Fibroblast of the conjunctiva (primary cell): Measurements from ENCODE around the gene ZP2.
"Not testable (repeated sequence)": the region's sequence is repeated elsewhere in the genome, so short reads cannot be mapped to it uniquely, and the experiment has no call there.

ENCODE experiments used
- DNase-seq: peaks from one replicate; pipeline ENCODE4 v3.0.0-alpha.2; 2010; ENCODE audit warnings: low read depth

Gene ZP2

GRCh38 chr16:21214086-21214485 lies 2.7 kb upstream of the ZP2 start:
- DNase-seq: no peak

GRCh38 chr16:21208446-21209230 lies 2.7 kb downstream of the ZP2 start:
- DNase-seq: no peak

- no peak for DNase-seq
These were observed 4.8 kb downstream of the ZP2 start for GRCh38 chr16:21206550-21206949.

GRCh38 chr16:21205303-21205702 lies 6.1 kb downstream of the ZP2 start:
- no peak for DNase-seq

- no peak for DNase-seq
These were observed 8.1 kb downstream of the ZP2 start for GRCh38 chr16:21203155-21203797.

GRCh38 chr16:21199607-21200218 lies 11.7 kb downstream of the ZP2 start:
- no peak for DNase-seq

GRCh38 chr16:21197621-21198020 lies 13.8 kb downstream of the ZP2 start:
- no peak for DNase-seq

- DNase-seq: no peak
These were observed 14.3 kb downstream of the ZP2 start for GRCh38 chr16:21197112-21197511.

- DNase-seq: not testable (repeated sequence)
These were observed 16.0 kb downstream of the ZP2 start for GRCh38 chr16:21195330-21195729.

GRCh38 chr16:21194771-21195301 lies 16.5 kb downstream of the ZP2 start:
- no peak for DNase-seq

GRCh38 chr16:21192991-21193390 lies 18.4 kb downstream of the ZP2 start:
- DNase-seq: no peak

- peak; percentile 52 for DNase-seq
These were observed 20.8 kb downstream of the ZP2 start for GRCh38 chr16:21190599-21190998.

GRCh38 chr16:21190013-21190412 lies 21.4 kb downstream of the ZP2 start:
- DNase-seq: no peak

GRCh38 chr16:21189311-21189710 lies 22.1 kb downstream of the ZP2 start:
- DNase-seq: no peak

GRCh38 chr16:21186326-21186691 lies 25.1 kb downstream of the ZP2 start:
- no peak for DNase-seq

- no peak for DNase-seq
These were observed 25.6 kb downstream of the ZP2 start for GRCh38 chr16:21185659-21186325.

- no peak for DNase-seq
These were observed 26.5 kb downstream of the ZP2 start for GRCh38 chr16:21184834-21185233.

GRCh38 chr16:21183995-21184394 lies 27.4 kb downstream of the ZP2 start:
- DNase-seq: no peak

- no peak for DNase-seq
These were observed 31.4 kb downstream of the ZP2 start for GRCh38 chr16:21179983-21180365.

GRCh38 chr16:21179126-21179982 lies 32.0 kb downstream of the ZP2 start:
- no peak for DNase-seq

- no peak for DNase-seq
These were observed 36.0 kb downstream of the ZP2 start for GRCh38 chr16:21175397-21175796.

- no peak for DNase-seq
These were observed 38.7 kb downstream of the ZP2 start for GRCh38 chr16:21172650-21173049.
